Karpas-422 (cell line): ENCODE results near the gene ATE1. TPM values are rescaled to one million over a fixed set of nuclear protein-coding genes. Genes with fewer than 3 reads are reported as not detected.

Experiments
- DNase-seq: peaks from one replicate; pipeline ENCODE4 v3.0.0-alpha.2; 2015
- H2AFZ ChIP-seq: fragments of 200-600 bp; sonication (generic); 2 replicates; pipeline ENCODE4 v1.6.1; 2014; ENCODE audit warnings: antibody characterized with exemption, low read length, mixed read lengths
- H3K27ac ChIP-seq: fragments of 200-600 bp; sonication (generic); 2 replicates; pipeline ENCODE4 v1.5.1; 2014; ENCODE audit warnings: mild to moderate bottlenecking, low read length, moderate library complexity
- H3K27me3 ChIP-seq: fragments of 200-600 bp; sonication (generic); 2 replicates; pipeline ENCODE4 v1.6.1; 2014; ENCODE audit warnings: low read length, mixed read lengths
- H3K36me3 ChIP-seq: fragments of 200-600 bp; sonication (generic); 2 replicates; pipeline ENCODE4 v1.6.1; 2014; ENCODE audit warnings: low read length, mixed read lengths; ENCODE audit not compliant: insufficient read depth
- H3K4me1 ChIP-seq: fragments of 200-600 bp; sonication (generic); 2 replicates; pipeline ENCODE4 v1.6.1; 2014; ENCODE audit warnings: mild to moderate bottlenecking, low read length, mixed read lengths
- H3K4me2 ChIP-seq: fragments of 200-600 bp; sonication (generic); 2 replicates; pipeline ENCODE4 v1.6.1; 2014; ENCODE audit warnings: low read length, low read depth, mild to moderate bottlenecking; ENCODE audit not compliant: poor library complexity, severe bottlenecking
- H3K4me3 ChIP-seq: fragments of 200-600 bp; sonication (generic); 2 replicates; pipeline ENCODE4 v1.5.1; 2014; ENCODE audit warnings: mild to moderate bottlenecking, antibody characterized with exemption, low read length, mixed read lengths
- H3K79me2 ChIP-seq: fragments of 200-600 bp; sonication (generic); 2 replicates; pipeline ENCODE4 v1.6.1; 2014; ENCODE audit warnings: mild to moderate bottlenecking, low read length, mixed read lengths
- H3K9ac ChIP-seq: fragments of 200-600 bp; sonication (generic); 2 replicates; pipeline ENCODE4 v1.6.0; 2014; ENCODE audit warnings: low read length
- H3K9me2 ChIP-seq: fragments of 200-600 bp; sonication (generic), shearing (Covaris generic); replicated peaks from 2 replicates; pipeline ENCODE4 v1.6.0; 2014; ENCODE audit warnings: mild to moderate bottlenecking, low read length, moderate library complexity; ENCODE audit not compliant: insufficient read depth
- H3K9me3 ChIP-seq: fragments of 300-700, 200-600 bp; sonication (generic); 2 replicates; pipeline ENCODE4 v1.6.1; 2014; ENCODE audit warnings: low read length, mixed read lengths
- H4K20me1 ChIP-seq: fragments of 200-600 bp; sonication (generic); 2 replicates; pipeline ENCODE4 v1.6.1; 2014; ENCODE audit warnings: mild to moderate bottlenecking, antibody characterized with exemption, low read length, low read depth; ENCODE audit not compliant: insufficient read depth
- total RNA-seq: library from RNA; depleted of rRNA; stranded (reverse); fragments of >200 nt; shearing (Covaris generic); gene quantifications from 2 replicates; pipeline ENCODE4 v1.2.3, GENCODE V29; 2014; ENCODE audit warnings: low replicate concordance

The ATE1 gene
- total RNA-seq, 1 experiment from 2014 or later = 72.6 TPM

- H3K36me3 ChIP-seq = no peaks in the 10 kb centered on the region
- H3K9ac ChIP-seq = no peak overlapping the region
- H3K27ac ChIP-seq = no peak overlapping the region
- DNase-seq = no peak
- no peak overlapping the region for H2AFZ ChIP-seq
- no peak overlapping the region for H3K4me2 ChIP-seq
- no peaks in the 10 kb centered on the region for H3K27me3 ChIP-seq
- peaks cover 51% of the 10 kb centered on the region for H3K79me2 ChIP-seq
- H3K4me3 ChIP-seq = no peak overlapping the region
- H3K9me3 ChIP-seq = no peaks in the 10 kb centered on the region
- H3K9me2 ChIP-seq = no peaks in the 10 kb centered on the region
- H4K20me1 ChIP-seq = no peaks in the 10 kb centered on the region
- peaks cover 4% of the 10 kb centered on the region; the same call in 1 of the 2 replicates for H3K4me1 ChIP-seq
These were observed 109.2 kb downstream of the ATE1 start for GRCh38 chr10:121818599-121818998.

DNA sequence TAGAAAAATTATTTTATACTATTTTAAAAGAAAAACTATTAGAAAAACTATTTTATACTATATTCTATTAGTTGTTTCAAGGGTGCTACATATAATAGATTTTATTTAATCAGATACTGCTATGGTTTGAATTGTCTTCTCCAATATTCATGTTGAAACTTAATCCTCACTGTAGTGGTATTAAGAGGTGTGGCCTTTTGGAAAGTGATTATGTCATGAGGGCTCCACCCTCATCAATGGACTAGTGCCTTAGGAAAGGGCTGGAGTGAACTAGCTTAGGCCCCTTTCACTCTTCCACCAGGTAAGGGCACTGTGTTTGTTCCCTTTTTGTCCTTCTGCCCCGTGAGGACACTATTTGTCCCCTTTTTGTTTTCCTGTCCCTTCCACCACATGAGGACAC lies 111.6 kb downstream of the ATE1 start:
- Histone ChIP-seq H3K9ac (no peak overlapping the region), H3K36me3 (no peaks in the 10 kb centered on the region), H3K9me2 (no peaks in the 10 kb centered on the region), H3K4me3 (no peak overlapping the region), H3K9me3 (no peaks in the 10 kb centered on the region), H2AFZ (no peak overlapping the region), H3K27me3 (no peaks in the 10 kb centered on the region), H4K20me1 (no peaks in the 10 kb centered on the region), H3K27ac (no peak overlapping the region), H3K4me1 (no peaks in the 10 kb centered on the region), H3K79me2 (peaks cover 46% of the 10 kb centered on the region), H3K4me2 (no peak overlapping the region)
- no peak for DNase-seq

- Histone ChIP-seq H3K9me3 (no peaks in the 10 kb centered on the region), H3K9me2 (no peaks in the 10 kb centered on the region), H3K4me3 (no peak overlapping the region), H3K79me2 (peaks cover 57% of the 10 kb centered on the region), H4K20me1 (no peaks in the 10 kb centered on the region), H3K4me1 (no peaks in the 10 kb centered on the region), H3K4me2 (no peak overlapping the region), H3K9ac (no peak overlapping the region), H3K27me3 (no peaks in the 10 kb centered on the region), H3K27ac (no peak overlapping the region), H3K36me3 (no peaks in the 10 kb centered on the region), H2AFZ (no peak overlapping the region)
- DNase-seq = no peak
These were observed 114.0 kb downstream of the ATE1 start for GRCh38 chr10:121813857-121814256.

GRCh38 chr10:121813211-121813815 lies 114.5 kb downstream of the ATE1 start:
- Histone ChIP-seq H3K36me3 (no peaks in the 10 kb centered on the region), H3K9me3 (no peaks in the 10 kb centered on the region), H4K20me1 (no peaks in the 10 kb centered on the region), H3K4me2 (no peak overlapping the region), H3K4me3 (no peak overlapping the region), H3K27me3 (no peaks in the 10 kb centered on the region), H3K27ac (no peak overlapping the region), H3K4me1 (no peaks in the 10 kb centered on the region), H3K9ac (no peak overlapping the region), H3K79me2 (peaks cover 57% of the 10 kb centered on the region), H2AFZ (no peak overlapping the region), H3K9me2 (no peaks in the 10 kb centered on the region)
- no peak for DNase-seq

DNA sequence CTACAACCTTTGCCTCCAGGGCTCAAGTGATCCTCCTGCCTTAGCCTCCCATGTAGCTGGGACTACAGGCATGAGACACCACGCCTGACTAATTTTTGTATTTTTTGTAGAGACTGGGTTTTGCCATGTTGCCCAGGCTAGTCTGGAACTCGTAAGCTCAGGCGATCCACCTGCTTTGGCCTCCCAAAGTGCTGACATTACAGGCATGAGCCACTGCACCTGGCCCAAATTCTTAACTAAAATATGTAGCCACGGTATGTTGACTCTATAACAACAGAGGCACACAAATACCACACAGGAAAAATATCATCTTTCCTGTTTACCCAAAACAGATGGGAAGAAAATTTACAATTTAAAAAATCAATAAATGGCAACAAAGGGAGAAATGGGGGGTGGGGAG lies 115.8 kb downstream of the ATE1 start:
- no peak overlapping the region for H2AFZ ChIP-seq
- H3K9me3 ChIP-seq = no peaks in the 10 kb centered on the region
- no peak overlapping the region for H3K4me2 ChIP-seq
- no peaks in the 10 kb centered on the region for H3K36me3 ChIP-seq
- H3K4me3 ChIP-seq = no peak overlapping the region
- H3K9me2 ChIP-seq = no peaks in the 10 kb centered on the region
- H3K79me2 ChIP-seq = peaks cover 51% of the 10 kb centered on the region
- no peaks in the 10 kb centered on the region for H4K20me1 ChIP-seq
- no peaks in the 10 kb centered on the region for H3K27me3 ChIP-seq
- H3K4me1 ChIP-seq = no peaks in the 10 kb centered on the region
- H3K27ac ChIP-seq = no peak overlapping the region
- DNase-seq = no peak
- no peak overlapping the region for H3K9ac ChIP-seq

DNA sequence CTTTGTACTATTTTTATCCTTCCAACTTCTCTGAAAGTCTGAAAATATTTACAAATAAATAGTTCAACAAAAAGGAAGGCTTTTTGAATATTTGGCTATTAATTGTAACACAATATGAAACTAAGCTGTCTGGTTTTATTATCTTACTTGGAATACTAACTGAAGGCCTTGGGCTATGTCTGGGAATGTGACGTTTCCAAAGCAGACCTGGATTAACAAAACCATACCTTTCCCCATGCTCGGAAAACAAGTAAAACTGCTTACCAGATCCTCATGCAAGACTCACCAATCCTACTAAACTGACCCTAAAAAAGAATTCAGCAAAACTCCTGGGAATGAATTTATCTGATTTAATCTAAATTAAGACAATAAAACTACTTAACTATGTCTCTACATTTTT lies 116.4 kb downstream of the ATE1 start:
- 0 out of 2 replicates have a peak, but pooled peaks cover 2% of the 10 kb centered on the region for H3K36me3 ChIP-seq
- DNase-seq = no peak
- no peak overlapping the region for H2AFZ ChIP-seq
- no peak overlapping the region for H3K27ac ChIP-seq
- H3K4me3 ChIP-seq = no peak overlapping the region
- H3K9me2 ChIP-seq = no peaks in the 10 kb centered on the region
- peaks cover 50% of the 10 kb centered on the region for H3K79me2 ChIP-seq
- H3K4me1 ChIP-seq = no peaks in the 10 kb centered on the region
- no peaks in the 10 kb centered on the region for H3K27me3 ChIP-seq
- H3K4me2 ChIP-seq = no peak overlapping the region
- no peaks in the 10 kb centered on the region for H3K9me3 ChIP-seq
- H4K20me1 ChIP-seq = no peaks in the 10 kb centered on the region
- H3K9ac ChIP-seq = no peak overlapping the region

DNA sequence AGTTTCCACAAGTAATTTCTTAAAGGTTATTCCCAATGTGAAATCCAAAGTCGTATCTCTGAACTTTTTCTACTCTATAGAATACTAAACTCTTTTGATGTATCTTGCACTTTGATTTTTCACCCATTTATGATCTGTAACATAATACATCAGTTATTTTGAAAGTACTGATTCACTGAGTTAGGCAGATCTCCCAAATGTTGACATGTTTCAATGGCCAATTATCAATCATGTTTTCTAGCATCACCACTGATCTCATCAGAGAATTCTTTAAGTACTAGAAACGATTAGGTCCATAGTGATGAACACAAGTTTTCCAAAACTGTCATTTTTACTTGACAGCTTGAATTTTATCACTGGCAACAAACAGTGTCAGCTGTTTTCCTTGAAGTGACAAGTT lies 119.0 kb downstream of the ATE1 start:
- 0 out of 2 replicates have a peak, but pooled peaks cover 2% of the 10 kb centered on the region for H3K36me3 ChIP-seq
- H3K4me3 ChIP-seq = no peak overlapping the region
- no peaks in the 10 kb centered on the region for H3K27me3 ChIP-seq
- H3K9ac ChIP-seq = no peak overlapping the region
- no peak overlapping the region for H3K27ac ChIP-seq
- no peak overlapping the region for H2AFZ ChIP-seq
- no peaks in the 10 kb centered on the region for H3K9me2 ChIP-seq
- no peak overlapping the region for H3K4me2 ChIP-seq
- peaks cover 41% of the 10 kb centered on the region for H3K79me2 ChIP-seq
- H3K4me1 ChIP-seq = no peaks in the 10 kb centered on the region
- H3K9me3 ChIP-seq = no peaks in the 10 kb centered on the region
- no peak for DNase-seq
- H4K20me1 ChIP-seq = no peaks in the 10 kb centered on the region

DNA sequence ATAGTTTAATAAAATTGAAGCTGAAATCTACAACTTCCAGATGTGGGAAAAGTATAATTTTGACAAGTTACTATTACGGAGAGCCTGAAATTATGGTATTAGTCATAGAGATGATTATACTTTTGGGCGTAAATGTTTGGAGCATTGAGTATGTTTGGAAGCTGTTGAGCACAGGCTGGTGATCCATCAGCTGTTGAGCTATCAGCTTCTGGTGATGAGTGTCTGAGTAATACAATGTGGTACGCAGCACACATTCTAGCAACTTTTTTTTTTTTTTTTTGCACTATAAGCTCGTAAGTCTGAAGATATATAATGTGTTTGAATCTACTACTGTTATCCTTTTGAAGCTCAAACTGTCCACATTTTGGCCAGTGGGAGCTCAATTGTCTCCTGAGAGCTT lies 123.4 kb downstream of the ATE1 start:
- Histone ChIP-seq H3K4me2 (no peak overlapping the region), H3K9ac (no peak overlapping the region), H3K27ac (no peak overlapping the region), H3K4me3 (no peak overlapping the region), H3K79me2 (peaks cover 19% of the 10 kb centered on the region), H3K27me3 (no peaks in the 10 kb centered on the region), H3K36me3 (0 out of 2 replicates have a peak, but pooled peaks cover 2% of the 10 kb centered on the region), H3K9me2 (no peaks in the 10 kb centered on the region), H3K4me1 (no peaks in the 10 kb centered on the region), H4K20me1 (no peaks in the 10 kb centered on the region), H2AFZ (no peak overlapping the region), H3K9me3 (no peaks in the 10 kb centered on the region)
- DNase-seq = no peak
